ENCODE measurements around the gene NUP188. TPM values are rescaled to one million over a fixed set of nuclear protein-coding genes. Genes with fewer than 3 reads are reported as not detected.

Gene NUP188
- total RNA-seq, 1 donor from 2014 or later = 40.4 TPM

DNA sequence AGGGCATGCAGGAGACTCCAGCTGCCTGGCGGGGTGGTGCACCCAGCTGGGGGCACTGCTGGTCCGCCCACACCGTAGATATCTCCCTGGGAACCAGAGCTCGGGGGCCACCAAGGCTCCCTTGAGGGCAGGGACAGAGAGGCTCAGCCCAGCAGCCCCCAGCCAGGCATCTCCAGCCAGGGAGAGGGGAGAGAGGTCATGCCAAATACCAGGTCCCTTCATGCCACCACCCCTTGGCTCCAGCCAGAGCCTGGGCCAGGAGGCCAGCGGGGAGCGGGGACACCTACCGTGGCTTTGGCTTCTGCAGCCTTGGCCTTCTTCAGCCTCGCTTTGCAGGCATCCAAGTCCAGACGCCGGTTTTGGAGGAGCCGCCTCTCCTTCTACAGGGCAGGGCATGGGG, 66.6 kb downstream of the NUP188 start:
- no peak overlapping the region for H3K4me3 ChIP-seq (ENCODE audit: insufficient read depth, low read depth, low read length)
- DNase-seq (ENCODE audit: low read depth) (no peak), FAIRE-seq (no peak)
- no peak overlapping the region for H2AFZ ChIP-seq (ENCODE audit: low read depth, low read length)
- H3K9ac ChIP-seq (ENCODE audit: low read length) = no peak overlapping the region
- no peaks in the 10 kb centered on the region for H3K4me1 Mint-ChIP-seq (ENCODE audit: low read depth, unreplicated experiment)
- H3K4me1 ChIP-seq (ENCODE audit: insufficient read depth, low read length) = no peaks in the 10 kb centered on the region
- no peak overlapping the region for H3K4me2 ChIP-seq (ENCODE audit: low read length)
- TF ChIP-seq, protein P1, sequence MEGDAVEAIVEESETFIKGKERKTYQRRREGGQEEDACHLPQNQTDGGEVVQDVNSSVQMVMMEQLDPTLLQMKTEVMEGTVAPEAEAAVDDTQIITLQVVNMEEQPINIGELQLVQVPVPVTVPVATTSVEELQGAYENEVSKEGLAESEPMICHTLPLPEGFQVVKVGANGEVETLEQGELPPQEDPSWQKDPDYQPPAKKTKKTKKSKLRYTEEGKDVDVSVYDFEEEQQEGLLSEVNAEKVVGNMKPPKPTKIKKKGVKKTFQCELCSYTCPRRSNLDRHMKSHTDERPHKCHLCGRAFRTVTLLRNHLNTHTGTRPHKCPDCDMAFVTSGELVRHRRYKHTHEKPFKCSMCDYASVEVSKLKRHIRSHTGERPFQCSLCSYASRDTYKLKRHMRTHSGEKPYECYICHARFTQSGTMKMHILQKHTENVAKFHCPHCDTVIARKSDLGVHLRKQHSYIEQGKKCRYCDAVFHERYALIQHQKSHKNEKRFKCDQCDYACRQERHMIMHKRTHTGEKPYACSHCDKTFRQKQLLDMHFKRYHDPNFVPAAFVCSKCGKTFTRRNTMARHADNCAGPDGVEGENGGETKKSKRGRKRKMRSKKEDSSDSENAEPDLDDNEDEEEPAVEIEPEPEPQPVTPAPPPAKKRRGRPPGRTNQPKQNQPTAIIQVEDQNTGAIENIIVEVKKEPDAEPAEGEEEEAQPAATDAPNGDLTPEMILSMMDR (IDR thresholded peaks at IDR 0.05; ENCODE audit: insufficient read depth, low read depth, low read length) = no peak
- no peak for TF ChIP-seq EZH2 (IDR thresholded peaks at IDR 0.05; ENCODE audit: insufficient read depth, low read length)
- H3K9me3 ChIP-seq (ENCODE audit: insufficient read depth, low read depth, low read length) = no peaks in the 10 kb centered on the region
- peaks cover 6% of the 10 kb centered on the region for H3K36me3 Mint-ChIP-seq (ENCODE audit: low read depth, unreplicated experiment)
- no peaks in the 10 kb centered on the region for H3K27me3 ChIP-seq (ENCODE audit: insufficient read depth, low read length)
- no peak overlapping the region for H3K27ac Mint-ChIP-seq (ENCODE audit: unreplicated experiment)
- H3K9me3 Mint-ChIP-seq (ENCODE audit: unreplicated experiment) = no peaks in the 10 kb centered on the region
- H3K27ac ChIP-seq (ENCODE audit: low read depth, low read length) = no peak overlapping the region
- no peaks in the 10 kb centered on the region for H3K36me3 ChIP-seq (ENCODE audit: insufficient read depth, low read length)
- H3K27me3 Mint-ChIP-seq (ENCODE audit: low read depth, unreplicated experiment) = no peaks in the 10 kb centered on the region
- no peak overlapping the region for H3K4me3 Mint-ChIP-seq (ENCODE audit: unreplicated experiment)
- no peaks in the 10 kb centered on the region for H4K20me1 ChIP-seq (ENCODE audit: insufficient read depth, low read length)
- H3K79me2 ChIP-seq (ENCODE audit: insufficient read depth, low read length) = no peaks in the 10 kb centered on the region

DNA sequence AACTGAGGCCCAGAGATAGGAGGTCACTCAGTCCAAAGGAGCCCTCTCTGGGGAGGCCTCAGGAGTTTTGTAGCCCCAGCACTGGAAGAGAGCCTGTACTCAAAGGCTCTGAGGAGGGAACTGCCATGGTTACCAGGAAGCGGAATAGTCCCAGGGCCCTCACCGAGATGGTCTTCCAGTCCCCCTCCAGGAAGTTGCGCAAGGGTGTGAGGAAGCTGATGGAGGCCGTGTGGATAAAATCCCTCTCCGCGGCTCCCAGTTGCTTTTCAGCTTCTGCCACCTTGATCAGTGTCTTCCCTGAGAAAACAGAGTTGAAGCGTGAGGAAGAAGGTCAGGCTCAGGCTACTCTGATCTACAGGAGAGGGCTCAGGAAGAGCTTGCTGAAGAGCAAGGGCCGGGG, 67.1 kb downstream of the NUP188 start:
- Histone ChIP-seq H3K27me3 (ENCODE audit: insufficient read depth, low read length) (no peaks in the 10 kb centered on the region), H3K4me2 (ENCODE audit: low read length) (no peak overlapping the region), H3K9me3 (ENCODE audit: insufficient read depth, low read depth, low read length) (no peaks in the 10 kb centered on the region), H4K20me1 (ENCODE audit: insufficient read depth, low read length) (no peaks in the 10 kb centered on the region), H3K27ac (ENCODE audit: low read depth, low read length) (no peak overlapping the region), H3K36me3 (ENCODE audit: insufficient read depth, low read length) (no peaks in the 10 kb centered on the region), H3K4me1 (ENCODE audit: insufficient read depth, low read length) (no peaks in the 10 kb centered on the region), H3K4me3 (ENCODE audit: insufficient read depth, low read depth, low read length) (no peak overlapping the region), H3K9ac (ENCODE audit: low read length) (no peak overlapping the region), H3K79me2 (ENCODE audit: insufficient read depth, low read length) (no peaks in the 10 kb centered on the region), H2AFZ (ENCODE audit: low read depth, low read length) (no peak overlapping the region)
- peaks cover 6% of the 10 kb centered on the region for H3K36me3 Mint-ChIP-seq (ENCODE audit: low read depth, unreplicated experiment)
- TF ChIP-seq, protein P1 (IDR thresholded peaks at IDR 0.05; ENCODE audit: insufficient read depth, low read depth, low read length) = no peak
- no peak for TF ChIP-seq EZH2 (IDR thresholded peaks at IDR 0.05; ENCODE audit: insufficient read depth, low read length)
- H3K27me3 Mint-ChIP-seq (ENCODE audit: low read depth, unreplicated experiment) = no peaks in the 10 kb centered on the region
- DNase-seq (ENCODE audit: low read depth) = no peak
- H3K27ac Mint-ChIP-seq (ENCODE audit: unreplicated experiment) = no peak overlapping the region
- H3K9me3 Mint-ChIP-seq (ENCODE audit: unreplicated experiment) = no peaks in the 10 kb centered on the region
- H3K4me1 Mint-ChIP-seq (ENCODE audit: low read depth, unreplicated experiment) = no peaks in the 10 kb centered on the region
- no peak overlapping the region for H3K4me3 Mint-ChIP-seq (ENCODE audit: unreplicated experiment)
- no peak for FAIRE-seq

GRCh38 chr9:129021091-129021490, 73.6 kb downstream of the NUP188 start:
- no peak for DNase-seq (ENCODE audit: low read depth)
- Histone ChIP-seq H3K36me3 (ENCODE audit: insufficient read depth, low read length) (no peaks in the 10 kb centered on the region), H3K27me3 (ENCODE audit: insufficient read depth, low read length) (no peaks in the 10 kb centered on the region), H3K79me2 (ENCODE audit: insufficient read depth, low read length) (peaks cover 14% of the 10 kb centered on the region), H4K20me1 (ENCODE audit: insufficient read depth, low read length) (peaks cover 26% of the 10 kb centered on the region), H3K4me1 (ENCODE audit: insufficient read depth, low read length) (peaks cover 11% of the 10 kb centered on the region), H3K4me3 (ENCODE audit: insufficient read depth, low read depth, low read length) (no peak overlapping the region), H2AFZ (ENCODE audit: low read depth, low read length) (no peak overlapping the region), H3K27ac (ENCODE audit: low read depth, low read length) (no peak overlapping the region), H3K4me2 (ENCODE audit: low read length) (no peak overlapping the region), H3K9ac (ENCODE audit: low read length) (no peak overlapping the region), H3K9me3 (ENCODE audit: insufficient read depth, low read depth, low read length) (no peaks in the 10 kb centered on the region)
- H3K36me3 Mint-ChIP-seq (ENCODE audit: low read depth, unreplicated experiment) = peaks cover 7% of the 10 kb centered on the region
- no peak for FAIRE-seq
- no peaks in the 10 kb centered on the region for H3K27me3 Mint-ChIP-seq (ENCODE audit: low read depth, unreplicated experiment)
- no peak for TF ChIP-seq EZH2 (IDR thresholded peaks at IDR 0.05; ENCODE audit: insufficient read depth, low read length)
- TF ChIP-seq, protein P1 (IDR thresholded peaks at IDR 0.05; ENCODE audit: insufficient read depth, low read depth, low read length) = no peak
- peak overlapping the region; percentile 34 for H3K27ac Mint-ChIP-seq (ENCODE audit: unreplicated experiment)
- H3K4me3 Mint-ChIP-seq (ENCODE audit: unreplicated experiment) = no peak overlapping the region
- H3K4me1 Mint-ChIP-seq (ENCODE audit: low read depth, unreplicated experiment) = peaks cover 14% of the 10 kb centered on the region
- no peaks in the 10 kb centered on the region for H3K9me3 Mint-ChIP-seq (ENCODE audit: unreplicated experiment)
